Measurements from ENCODE around the gene PSMG4.

PSMG4 gene

DNA sequence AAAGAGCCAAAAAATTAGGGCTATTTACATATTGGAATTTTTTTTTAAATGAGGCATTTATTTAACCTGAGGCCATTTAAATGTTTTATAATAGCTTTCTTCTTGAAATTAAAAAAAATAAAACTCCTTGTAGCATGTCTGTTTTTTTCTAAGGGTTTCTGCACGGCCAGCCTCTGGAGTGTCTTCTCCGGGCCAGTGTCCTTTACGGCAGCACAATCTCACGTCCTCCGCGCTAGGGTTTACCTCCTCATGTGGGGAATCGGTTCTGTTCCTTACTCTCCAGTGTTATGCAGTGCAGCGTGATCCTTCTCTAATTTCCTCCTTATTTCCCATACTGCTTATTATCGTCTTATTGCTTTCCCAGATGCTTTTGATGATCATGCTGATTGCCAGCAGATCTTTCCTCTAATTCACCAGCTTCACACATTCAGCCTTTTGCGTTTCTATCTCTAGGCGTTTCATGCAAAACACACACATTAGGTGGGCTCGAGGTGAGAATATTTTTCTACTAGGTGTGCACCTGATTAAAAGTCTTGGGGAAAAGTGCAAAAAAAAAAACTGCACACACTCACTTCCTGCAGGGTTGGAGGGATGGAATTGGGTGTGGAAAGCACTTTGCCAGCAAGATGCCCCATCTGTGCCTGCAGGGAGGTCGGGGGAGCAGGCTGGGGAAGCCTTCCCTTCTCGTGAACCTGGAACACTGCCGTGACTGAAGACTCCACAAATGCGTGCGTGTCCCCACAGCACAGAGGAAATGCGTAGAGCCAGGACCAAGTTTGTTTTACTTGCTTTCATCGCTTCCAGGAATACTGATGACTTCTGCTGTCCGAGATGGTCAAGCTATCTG is 56.1 kb downstream of the PSMG4 start:
- Histone ChIP-seq H3K27me3 (ENCODE audit: insufficient read depth, poor library complexity, severe bottlenecking) (no peaks in the 10 kb centered on the region), H3K27ac (replicated peaks) (no peak overlapping the region), H3K4me3 (replicated peaks; ENCODE audit: insufficient read depth, low read length) (no peak overlapping the region)
- TF ChIP-seq, protein P1, sequence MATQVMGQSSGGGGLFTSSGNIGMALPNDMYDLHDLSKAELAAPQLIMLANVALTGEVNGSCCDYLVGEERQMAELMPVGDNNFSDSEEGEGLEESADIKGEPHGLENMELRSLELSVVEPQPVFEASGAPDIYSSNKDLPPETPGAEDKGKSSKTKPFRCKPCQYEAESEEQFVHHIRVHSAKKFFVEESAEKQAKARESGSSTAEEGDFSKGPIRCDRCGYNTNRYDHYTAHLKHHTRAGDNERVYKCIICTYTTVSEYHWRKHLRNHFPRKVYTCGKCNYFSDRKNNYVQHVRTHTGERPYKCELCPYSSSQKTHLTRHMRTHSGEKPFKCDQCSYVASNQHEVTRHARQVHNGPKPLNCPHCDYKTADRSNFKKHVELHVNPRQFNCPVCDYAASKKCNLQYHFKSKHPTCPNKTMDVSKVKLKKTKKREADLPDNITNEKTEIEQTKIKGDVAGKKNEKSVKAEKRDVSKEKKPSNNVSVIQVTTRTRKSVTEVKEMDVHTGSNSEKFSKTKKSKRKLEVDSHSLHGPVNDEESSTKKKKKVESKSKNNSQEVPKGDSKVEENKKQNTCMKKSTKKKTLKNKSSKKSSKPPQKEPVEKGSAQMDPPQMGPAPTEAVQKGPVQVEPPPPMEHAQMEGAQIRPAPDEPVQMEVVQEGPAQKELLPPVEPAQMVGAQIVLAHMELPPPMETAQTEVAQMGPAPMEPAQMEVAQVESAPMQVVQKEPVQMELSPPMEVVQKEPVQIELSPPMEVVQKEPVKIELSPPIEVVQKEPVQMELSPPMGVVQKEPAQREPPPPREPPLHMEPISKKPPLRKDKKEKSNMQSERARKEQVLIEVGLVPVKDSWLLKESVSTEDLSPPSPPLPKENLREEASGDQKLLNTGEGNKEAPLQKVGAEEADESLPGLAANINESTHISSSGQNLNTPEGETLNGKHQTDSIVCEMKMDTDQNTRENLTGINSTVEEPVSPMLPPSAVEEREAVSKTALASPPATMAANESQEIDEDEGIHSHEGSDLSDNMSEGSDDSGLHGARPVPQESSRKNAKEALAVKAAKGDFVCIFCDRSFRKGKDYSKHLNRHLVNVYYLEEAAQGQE (IDR thresholded peaks at IDR 0.05; ENCODE audit: insufficient replicate concordance, low read depth) = no peak
- TF ChIP-seq POLR2AphosphoS5 (IDR thresholded peaks at IDR 0.05; ENCODE audit: low read depth) (no peak), SPI1 (IDR thresholded peaks at IDR 0.05; ENCODE audit: borderline replicate concordance, low read depth) (no peak), GABPA (IDR thresholded peaks at IDR 0.05; ENCODE audit: low read depth) (no peak)
- TF ChIP-seq, protein P2, sequence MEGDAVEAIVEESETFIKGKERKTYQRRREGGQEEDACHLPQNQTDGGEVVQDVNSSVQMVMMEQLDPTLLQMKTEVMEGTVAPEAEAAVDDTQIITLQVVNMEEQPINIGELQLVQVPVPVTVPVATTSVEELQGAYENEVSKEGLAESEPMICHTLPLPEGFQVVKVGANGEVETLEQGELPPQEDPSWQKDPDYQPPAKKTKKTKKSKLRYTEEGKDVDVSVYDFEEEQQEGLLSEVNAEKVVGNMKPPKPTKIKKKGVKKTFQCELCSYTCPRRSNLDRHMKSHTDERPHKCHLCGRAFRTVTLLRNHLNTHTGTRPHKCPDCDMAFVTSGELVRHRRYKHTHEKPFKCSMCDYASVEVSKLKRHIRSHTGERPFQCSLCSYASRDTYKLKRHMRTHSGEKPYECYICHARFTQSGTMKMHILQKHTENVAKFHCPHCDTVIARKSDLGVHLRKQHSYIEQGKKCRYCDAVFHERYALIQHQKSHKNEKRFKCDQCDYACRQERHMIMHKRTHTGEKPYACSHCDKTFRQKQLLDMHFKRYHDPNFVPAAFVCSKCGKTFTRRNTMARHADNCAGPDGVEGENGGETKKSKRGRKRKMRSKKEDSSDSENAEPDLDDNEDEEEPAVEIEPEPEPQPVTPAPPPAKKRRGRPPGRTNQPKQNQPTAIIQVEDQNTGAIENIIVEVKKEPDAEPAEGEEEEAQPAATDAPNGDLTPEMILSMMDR (IDR thresholded peaks at IDR 0.05; ENCODE audit: insufficient read depth, low read length) = no peak
- no peak for DNase-seq (ENCODE audit: low read depth in 1 of 2, low spot score in 1 of 2)

DNA sequence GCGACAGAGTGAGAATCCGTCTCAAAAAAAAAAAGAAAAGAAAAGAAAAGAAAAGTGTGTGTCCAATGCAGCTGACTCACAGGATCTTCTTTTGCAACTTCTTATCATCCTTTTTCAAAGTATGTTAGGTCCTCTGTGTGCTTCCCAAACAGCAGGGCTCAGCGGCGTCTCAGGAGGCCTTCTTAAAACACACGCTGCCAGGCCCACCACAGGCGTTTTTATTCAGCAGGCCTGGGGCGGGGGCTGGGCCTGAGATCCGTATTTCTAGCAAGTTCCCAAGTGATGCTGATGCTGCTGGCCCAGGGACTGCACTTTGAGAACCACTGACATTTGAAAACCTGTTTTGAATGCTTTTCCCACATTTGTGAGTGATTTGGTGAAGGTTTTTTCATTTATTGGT is 57.1 kb downstream of the PSMG4 start:
- no peak for DNase-seq (ENCODE audit: low read depth in 1 of 2, low spot score in 1 of 2)
- TF ChIP-seq POLR2AphosphoS5 (IDR thresholded peaks at IDR 0.05; ENCODE audit: low read depth) = no peak
- TF ChIP-seq, protein P1 (IDR thresholded peaks at IDR 0.05; ENCODE audit: insufficient replicate concordance, low read depth) = no peak
- no peak for TF ChIP-seq SPI1 (IDR thresholded peaks at IDR 0.05; ENCODE audit: borderline replicate concordance, low read depth)
- no peak for TF ChIP-seq GABPA (IDR thresholded peaks at IDR 0.05; ENCODE audit: low read depth)
- TF ChIP-seq, protein P2 (IDR thresholded peaks at IDR 0.05; ENCODE audit: insufficient read depth, low read length) = no peak
- no peak overlapping the region for H3K4me3 ChIP-seq (replicated peaks; ENCODE audit: insufficient read depth, low read length)
- no peak overlapping the region for H3K27ac ChIP-seq (replicated peaks)
- H3K27me3 ChIP-seq (ENCODE audit: insufficient read depth, poor library complexity, severe bottlenecking) = no peaks in the 10 kb centered on the region

DNA sequence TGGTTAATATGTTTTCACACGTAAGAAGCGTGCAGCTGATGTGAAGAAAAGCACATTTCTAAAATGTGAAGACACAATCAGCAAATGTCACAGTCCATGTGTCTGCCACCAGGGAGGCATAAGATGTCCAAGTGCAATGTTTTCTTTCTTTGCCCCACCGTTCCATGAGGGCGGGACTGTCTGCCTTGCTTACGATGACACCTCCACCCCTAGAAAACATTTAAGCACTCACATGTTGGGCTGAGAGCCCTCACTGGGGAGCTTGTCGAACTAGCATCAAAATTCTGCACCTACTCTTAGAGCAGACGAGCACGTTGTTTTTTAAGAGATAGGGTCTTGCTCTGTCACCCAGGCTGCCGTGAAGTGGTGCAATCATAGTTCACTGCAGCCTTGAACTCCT is 57.6 kb downstream of the PSMG4 start:
- Histone ChIP-seq H3K27me3 (ENCODE audit: insufficient read depth, poor library complexity, severe bottlenecking) (no peaks in the 10 kb centered on the region), H3K4me3 (replicated peaks; ENCODE audit: insufficient read depth, low read length) (no peak overlapping the region), H3K27ac (replicated peaks) (no peak overlapping the region)
- no peak for TF ChIP-seq SPI1 (IDR thresholded peaks at IDR 0.05; ENCODE audit: borderline replicate concordance, low read depth)
- TF ChIP-seq, protein P2 (IDR thresholded peaks at IDR 0.05; ENCODE audit: insufficient read depth, low read length) = no peak
- TF ChIP-seq, protein P1 (IDR thresholded peaks at IDR 0.05; ENCODE audit: insufficient replicate concordance, low read depth) = no peak
- TF ChIP-seq GABPA (IDR thresholded peaks at IDR 0.05; ENCODE audit: low read depth) = no peak
- TF ChIP-seq POLR2AphosphoS5 (IDR thresholded peaks at IDR 0.05; ENCODE audit: low read depth) = no peak
- DNase-seq (ENCODE audit: low read depth in 1 of 2, low spot score in 1 of 2) = no peak

All from HL-60 (cell line).